Left lung (tissue), 10 donors: ENCODE data around the gene CD164L2. TPM values are rescaled to one million over a fixed set of nuclear protein-coding genes. Genes with fewer than 3 reads are reported as not detected.
A peak's percentile ranks its signal among the peaks of the same experiment; 100 is the strongest.

Experiments
- ATAC-seq: fragments of 200-7000 bp; cut with Tn5 transposase; one replicate; pipeline ENCODE4 v1.9.1; 2020; ENCODE audit warnings: moderate library complexity
- DNase-seq, 4 donors: peaks; one replicate each; pipeline ENCODE4 v3.0.0-alpha.2; 2013 to 2020
- H3K27ac ChIP-seq, 2 donors: fragments of 200-600 bp; sonication (generic) in 1 of 2; one replicate each; pipeline versions ENCODE4 v1.5.0 to v1.8.0; 2020 to 2021
- H3K27me3 ChIP-seq, 2 donors: fragments of 200-600 bp; sonication (generic) in 1 of 2; one replicate each; pipeline versions ENCODE4 v1.5.0 to v1.8.0; 2020 to 2021
- H3K36me3 ChIP-seq, 2 donors: fragments of 200-600 bp; sonication (generic) in 1 of 2; one replicate each; pipeline versions ENCODE4 v1.5.0 to v1.8.0; 2020 to 2021
- H3K4me1 ChIP-seq, 2 donors: fragments of 200-600 bp; one replicate each; pipeline ENCODE4 v1.8.0; 2021
- H3K4me3 ChIP-seq, 2 donors: fragments of 200-600 bp; sonication (generic) in 1 of 2; one replicate each; pipeline versions ENCODE4 v1.5.0 to v1.8.0; 2020 to 2021; ENCODE audit warnings: mild to moderate bottlenecking in 1 of 2
- H3K9me3 ChIP-seq, 2 donors: fragments of 200-600 bp; sonication (generic) in 1 of 2; one replicate each; pipeline versions ENCODE4 v1.5.0 to v1.8.0; 2020 to 2021
- CTCF ChIP-seq, 2 donors: fragments of 200-600 bp; sonication (generic) in 1 of 2; IDR thresholded peaks; one replicate each; pipeline versions ENCODE4 v1.5.0 to v1.8.0; 2021; ENCODE audit warnings: antibody characterized with exemption in 2 of 2
- intact Hi-C, 2 donors: fragments of 100-400 bp; cut with DNase I; formaldehyde crosslinking; loops; one replicate each; pipeline versions ENCODE4 v1.11.2 to v1.14.2; 2022
- polyA plus RNA-seq, 6 donors: library from polyadenylated mRNA; unstranded; fragments of 120-200 nt; gene quantifications; one replicate each; pipeline ENCODE4 v1.2.1, GENCODE V29; 2013; ENCODE audit not compliant: insufficient read length in 6 of 6
- total RNA-seq, 2 donors: library from RNA; stranded (reverse); fragmentation: NEBNext Ultra II Directional; extraction: Animal tissue kit (Norgen Biotek cat#: 25700); gene quantifications; one replicate each; pipeline ENCODE4 v1.2.1, GENCODE V29; 2021
- donor health status: DM: no; HTN: yes; CAD: no.
- donor health status: DM: no; HTN: no; CAD: no.

The CD164L2 gene
- total and polyA plus RNA-seq, 8 donors: 0.33 to 5.9 (median 1.7) TPM

GRCh38 chr1:27341525-27342252 is 41.4 kb downstream of the CD164L2 start, which contains the start of gene SYTL1:
TSS of gene SYTL1 (plus strand) at chr1:27342022. CDS start at chr1:27345335, 3,313 bp downstream.
- no peaks in the 10 kb centered on the region for H3K27me3 ChIP-seq
- H3K27ac ChIP-seq: peak within 1 kb of the TSS; percentile 62 to 94
- intact Hi-C loops: no loop called here
- peaks cover 10 to 44% of the 10 kb centered on the region in 2 donors for H3K4me1 ChIP-seq
- H3K36me3 ChIP-seq: peaks cover 0 to 15% of the 10 kb centered on the region in 2 donors
- ATAC-seq: peak; percentile 84
- no peaks in the 10 kb centered on the region for H3K9me3 ChIP-seq
- H3K4me3 ChIP-seq: peak within 1 kb of the TSS; percentile 28 to 55
- DNase-seq: peak in 2 of 4 donors; percentile 76 to 92
- no peak for TF ChIP-seq CTCF (IDR thresholded peaks at IDR 0.05)

GRCh38 chr1:27339213-27339612 is 43.9 kb downstream of the CD164L2 start:
- intact Hi-C loops: no loop called here
- Histone ChIP-seq H3K9me3 (no peaks in the 10 kb centered on the region), H3K27me3 (no peaks in the 10 kb centered on the region), H3K4me1 (peaks cover 10 to 38% of the 10 kb centered on the region in 2 donors), H3K36me3 (peaks cover 0 to 32% of the 10 kb centered on the region in 2 donors), H3K27ac (no peak overlapping the region), H3K4me3 (no peak overlapping the region)
- TF ChIP-seq CTCF (IDR thresholded peaks at IDR 0.05): no peak
- DNase-seq (peak in 1 of 4 donors; percentile 33), ATAC-seq (no peak)

GRCh38 chr1:27338751-27339150 is 44.4 kb downstream of the CD164L2 start:
- Histone ChIP-seq H3K27me3 (no peaks in the 10 kb centered on the region), H3K4me1 (peaks cover 7 to 33% of the 10 kb centered on the region in 2 donors), H3K36me3 (peaks cover 0 to 37% of the 10 kb centered on the region in 2 donors), H3K9me3 (no peaks in the 10 kb centered on the region), H3K27ac (no peak overlapping the region), H3K4me3 (no peak overlapping the region)
- DNase-seq (peak in 1 of 4 donors; percentile 20), ATAC-seq (no peak)
- intact Hi-C loops: no loop called here
- no peak for TF ChIP-seq CTCF (IDR thresholded peaks at IDR 0.05)

DNA sequence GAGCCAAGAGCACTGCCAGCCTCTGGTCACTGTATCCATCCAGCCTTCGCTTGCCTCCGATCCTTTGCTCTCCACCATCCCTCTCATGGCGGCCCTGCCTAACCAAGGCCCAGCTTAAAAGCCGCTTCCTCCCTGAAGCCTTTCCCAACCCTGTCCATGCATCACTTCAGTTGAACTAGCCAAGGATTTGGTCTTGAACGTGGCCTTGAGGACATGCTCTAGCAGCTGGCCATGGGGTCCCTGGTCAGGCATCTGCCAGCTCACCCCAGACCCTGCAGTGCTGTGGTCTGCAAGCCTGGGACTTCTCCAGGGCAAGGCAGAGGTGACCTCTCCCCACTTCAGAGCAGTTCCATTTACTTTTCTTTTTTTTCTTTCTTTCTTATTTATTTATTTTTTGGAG is 46.4 kb downstream of the CD164L2 start:
- Histone ChIP-seq H3K27me3 (no peaks in the 10 kb centered on the region), H3K4me3 (no peak overlapping the region), H3K9me3 (no peaks in the 10 kb centered on the region), H3K27ac (no peak overlapping the region), H3K4me1 (peaks cover 0 to 20% of the 10 kb centered on the region in 2 donors), H3K36me3 (peaks cover 0 to 57% of the 10 kb centered on the region in 2 donors)
- TF ChIP-seq CTCF (IDR thresholded peaks at IDR 0.05): no peak
- ATAC-seq: no peak
- intact Hi-C loops: no loop called here
- DNase-seq: peak in 1 of 4 donors; percentile 58

GRCh38 chr1:27335506-27336422 is 47.4 kb downstream of the CD164L2 start:
- no peak overlapping the region for H3K27ac ChIP-seq
- intact Hi-C loops: no loop called here
- H3K4me3 ChIP-seq: no peak overlapping the region
- H3K4me1 ChIP-seq: peaks cover 0 to 10% of the 10 kb centered on the region in 2 donors
- peak in 1 of 4 donors; percentile 51 for DNase-seq
- H3K36me3 ChIP-seq: peaks cover 0 to 67% of the 10 kb centered on the region in 2 donors
- H3K9me3 ChIP-seq: no peaks in the 10 kb centered on the region
- TF ChIP-seq CTCF (IDR thresholded peaks at IDR 0.05): no peak
- no peaks in the 10 kb centered on the region for H3K27me3 ChIP-seq
- ATAC-seq: no peak
